ENCODE results near the gene GART. TPM values are rescaled to one million over a fixed set of nuclear protein-coding genes. Genes with fewer than 3 reads are reported as not detected.

The GART gene
- total RNA-seq = 53.3 and 81.5 TPM in 2 replicates

DNA sequence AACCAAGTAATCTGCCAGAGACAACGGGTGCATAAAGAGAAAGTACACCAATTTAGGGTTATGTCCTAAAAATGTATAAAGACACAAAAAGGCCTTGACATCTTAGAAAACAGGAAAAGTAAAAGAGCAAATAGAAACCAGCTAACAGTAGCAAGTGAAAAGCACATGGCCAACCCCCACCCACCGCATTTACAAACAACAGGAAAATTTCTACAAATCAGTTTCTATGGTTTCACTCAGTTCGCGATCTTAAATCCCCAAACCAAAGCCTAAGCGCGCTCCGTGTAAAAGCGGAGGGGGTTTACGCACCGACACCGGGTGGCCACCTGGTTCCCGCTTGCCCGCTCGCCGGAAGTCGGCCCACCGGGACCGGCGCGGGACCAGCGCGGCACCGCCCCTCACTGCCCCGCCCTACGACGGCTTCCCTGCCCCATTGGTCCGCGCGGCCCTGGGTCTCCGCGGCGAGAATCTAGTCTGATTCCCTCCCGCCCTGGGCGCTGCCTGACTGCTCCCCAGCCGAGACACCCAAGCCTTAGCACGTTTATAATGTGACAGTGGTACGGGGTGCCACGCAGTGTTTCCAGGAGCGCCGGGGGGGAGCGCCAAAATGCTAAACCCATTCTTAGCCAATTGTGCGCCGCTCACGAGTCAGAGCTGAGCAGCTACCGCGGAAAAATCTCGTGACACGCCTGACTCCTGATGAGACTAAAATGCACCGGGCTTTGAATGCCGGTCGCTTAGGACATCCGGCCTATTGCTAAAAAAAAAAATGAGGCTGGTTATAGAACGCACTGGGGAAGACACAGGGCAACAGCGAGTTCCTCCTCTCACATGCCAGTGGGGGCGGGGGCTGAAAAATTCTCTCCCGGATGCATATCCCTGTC is at the start of gene GART:
Gene GART (minus strand): TSS at position 362 of the 884 bp plus-strand sequence. CDS start 2,802 bp downstream, outside the sequence.

DNA sequence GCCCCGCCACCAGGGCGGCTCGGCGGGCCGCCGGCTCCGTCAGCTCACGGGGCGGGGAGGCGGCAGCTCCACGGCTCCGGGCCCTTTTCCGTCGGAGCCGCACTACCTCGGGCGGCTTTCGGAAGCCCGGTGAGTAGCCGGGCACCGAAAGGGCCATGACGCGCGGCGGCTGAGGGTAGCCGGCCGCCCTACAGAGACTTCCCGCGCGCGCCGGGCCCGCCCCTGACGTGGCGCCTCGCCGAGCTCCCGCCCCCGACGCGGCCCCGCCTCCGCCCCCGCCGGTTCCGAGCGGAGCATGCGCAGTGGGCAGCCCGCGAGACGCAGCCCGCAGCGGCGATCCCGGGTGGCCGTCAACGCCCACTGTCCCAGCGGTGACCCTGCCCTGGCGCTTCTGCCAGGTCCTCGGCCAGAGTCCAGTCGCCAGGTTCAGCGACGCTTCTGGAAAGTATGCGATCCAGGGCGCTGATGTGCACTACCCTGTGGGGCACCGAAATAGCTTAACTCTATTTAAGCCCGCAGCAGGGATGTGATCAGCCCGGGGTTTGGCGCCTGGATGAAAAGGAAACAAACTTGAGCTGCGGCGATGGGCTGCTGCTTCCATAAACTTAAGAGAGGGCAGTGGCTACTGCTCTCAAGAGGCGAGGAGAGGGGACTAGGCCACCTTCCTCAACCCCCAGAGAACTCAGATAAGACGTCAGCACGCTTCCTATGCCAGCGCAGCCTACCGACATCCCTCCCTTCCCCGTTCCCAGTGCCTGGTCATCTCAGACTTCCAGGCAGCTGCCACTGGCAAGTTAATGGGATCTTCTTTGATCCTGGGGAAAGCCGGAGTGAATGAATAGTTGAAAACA is 46.8 kb upstream of the GART start, which contains the start of gene DONSON:
Gene DONSON (minus strand): TSS at position 200 of the 851 bp plus-strand sequence. CDS start 43 bp downstream, at position 157.

DNA sequence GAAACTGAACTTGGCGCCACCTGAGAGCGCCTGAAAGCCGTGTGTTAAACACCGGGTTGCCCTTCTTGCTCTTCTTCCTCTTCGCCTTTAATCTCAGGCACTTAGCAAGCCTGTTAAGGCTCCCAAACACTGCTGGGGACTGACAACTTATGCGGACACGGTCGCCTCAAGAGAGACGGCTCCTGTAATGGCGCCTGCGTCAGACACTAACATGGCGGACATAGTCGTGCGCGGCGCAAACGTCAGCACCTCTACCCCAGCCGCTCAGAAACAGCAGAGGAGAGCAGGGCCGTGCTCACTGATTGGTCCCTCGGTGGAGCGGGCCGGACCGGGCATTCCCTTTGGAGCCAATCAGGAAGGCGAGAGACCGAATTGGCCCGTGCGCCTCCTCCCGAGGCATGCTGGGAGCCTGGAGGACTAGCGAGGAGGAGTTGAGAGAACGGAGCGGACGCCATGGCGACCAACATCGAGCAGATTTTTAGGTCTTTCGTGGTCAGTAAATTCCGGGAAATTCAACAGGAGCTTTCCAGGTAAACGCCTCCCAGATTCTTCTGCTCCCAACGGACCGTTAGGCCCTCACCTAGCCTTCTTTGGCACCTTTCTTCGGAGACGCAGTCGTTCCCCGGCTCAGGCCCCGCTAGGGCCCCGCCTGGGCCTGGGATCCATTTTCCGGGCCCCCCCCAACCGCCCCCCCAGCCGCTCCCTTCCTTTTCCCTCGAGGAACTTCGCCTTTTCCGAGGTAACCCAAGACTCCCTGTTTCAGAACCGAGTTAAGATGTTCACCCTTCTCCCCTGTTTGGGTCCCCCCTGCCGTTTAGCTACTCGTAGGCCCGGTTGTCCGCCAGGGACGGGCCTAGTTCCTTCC is 955 bp upstream of the GART start, which contains the start of gene SON:
Gene SON (plus strand): TSS at position 399 of the 865 bp plus-strand sequence. CDS start 55 bp downstream, at position 454.

DNA sequence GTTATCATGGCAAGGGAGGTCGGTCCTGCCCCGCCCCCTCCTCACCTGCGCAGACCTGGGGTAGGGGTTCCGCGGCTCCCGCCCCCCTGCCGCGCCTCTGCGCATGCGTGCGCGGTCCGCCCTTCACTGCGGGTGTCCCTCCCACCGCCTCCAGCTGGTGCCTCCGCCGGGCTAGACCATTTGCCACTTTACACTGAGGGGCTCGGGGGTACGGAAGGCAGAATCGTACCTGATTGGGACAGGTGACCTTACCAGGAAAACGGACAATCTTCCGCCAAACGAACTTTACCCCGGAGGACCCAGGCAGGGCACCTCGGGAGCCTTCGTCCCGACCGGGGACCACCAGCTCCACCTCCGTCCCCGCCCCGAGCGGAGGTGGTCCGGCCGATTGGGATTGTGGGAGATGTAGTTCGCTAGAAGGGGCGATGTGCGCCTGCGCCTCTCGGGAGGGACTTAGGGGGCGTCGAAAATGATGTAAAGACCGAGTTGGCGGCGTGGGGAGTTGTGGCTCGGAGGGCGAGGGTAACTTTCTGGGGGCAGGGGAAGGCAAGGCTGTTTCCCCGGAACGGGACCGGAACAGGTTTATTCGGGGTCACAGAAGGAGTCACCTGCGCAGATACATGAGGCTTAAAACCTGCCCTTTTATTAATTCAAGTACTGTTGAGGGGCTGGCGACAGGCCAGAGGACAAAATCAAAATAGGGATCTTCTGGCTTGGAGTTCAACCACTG is 50.4 kb downstream of the GART start, which contains the start of gene DNAJC28:
Gene DNAJC28 (minus strand): TSS at position 344 of the 730 bp plus-strand sequence. CDS start 2,323 bp downstream, outside the sequence.

DNA sequence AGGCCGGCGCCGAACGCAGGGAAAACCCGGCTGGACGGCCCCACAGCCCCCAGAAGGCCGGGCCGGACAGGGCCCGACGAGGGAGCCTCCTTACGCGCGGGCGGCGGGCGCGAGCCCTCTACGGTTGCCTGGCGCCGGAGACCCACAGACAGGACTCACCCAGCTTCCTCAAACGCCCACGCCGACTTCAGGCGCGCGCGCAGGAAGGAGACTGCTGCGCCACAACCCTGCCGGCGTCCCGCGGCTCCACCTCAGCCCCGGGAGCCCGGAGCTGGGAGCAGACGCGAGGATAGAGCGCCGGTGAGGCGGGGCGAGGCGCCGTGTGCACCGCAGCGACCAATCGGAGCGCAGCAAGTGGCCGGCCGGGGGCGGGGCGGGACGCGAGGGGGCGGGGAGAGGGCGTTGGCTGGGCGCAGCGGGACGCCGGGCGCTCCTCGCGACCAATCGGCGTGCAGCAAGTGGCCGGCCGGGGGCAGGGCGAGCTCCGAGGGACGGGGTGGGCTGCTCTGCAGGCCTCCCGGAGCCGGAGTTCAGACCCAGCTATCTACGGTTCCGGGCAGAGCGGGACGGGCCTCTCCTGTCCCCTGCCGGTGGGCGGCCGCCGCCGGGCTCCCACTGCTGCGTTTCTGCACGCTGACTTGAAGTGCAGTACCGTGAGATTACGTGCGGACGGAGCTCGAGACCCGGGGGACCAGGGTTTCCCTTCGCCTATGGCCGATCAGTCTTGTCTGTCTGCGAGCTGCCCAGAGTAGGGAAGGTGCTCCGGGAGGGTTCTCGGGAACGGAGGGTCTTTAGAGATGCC is 62.0 kb downstream of the GART start, which contains the start of gene TMEM50B:
Gene TMEM50B (minus strand): TSS at position 296 of the 802 bp plus-strand sequence. CDS start 11,089 bp downstream, outside the sequence.

Other genes with a start within 250 kb of the GART start
- gene IFNAR1, start 217.1 kb downstream of the GART start, total RNA-seq = 19.6 and 21.7 TPM in 2 replicates
- 44.1 and 47.6 TPM in 2 replicates for gene IFNGR2, start 138.7 kb downstream of the GART start, total RNA-seq
- 26.5 and 27.4 TPM in 2 replicates for gene TMEM50B, start 62.1 kb downstream of the GART start, total RNA-seq
- gene DNAJC28, start 50.4 kb downstream of the GART start, total RNA-seq = 1.6 and 1.8 TPM in 2 replicates
- 121 and 150 TPM in 2 replicates for gene SON, start 921 bp upstream of the GART start, total RNA-seq
- 6.4 and 6.9 TPM in 2 replicates for gene DONSON, start 46.6 kb upstream of the GART start, total RNA-seq
- gene CRYZL1, start 99.6 kb upstream of the GART start, total RNA-seq = 26.4 and 28.5 TPM in 2 replicates
- 47.7 and 48.9 TPM in 2 replicates for gene ITSN1, start 100.4 kb upstream of the GART start, total RNA-seq

Data from dermis lymphatic vessel endothelial cell (primary cell).